ENCODE data around the gene E4F1. TPM values are rescaled to one million over a fixed set of nuclear protein-coding genes. Genes with fewer than 3 reads are reported as not detected.
A peak's percentile ranks its signal among the peaks of the same experiment; 100 is the strongest.

The E4F1 gene
- total and polyA plus RNA-seq, 10 of the 15 experiments (the other 5 are each of a cell fraction or from before 2014, with no cell fraction given), result 0.23 to 36.5 (median 14.5) TPM

DNA sequence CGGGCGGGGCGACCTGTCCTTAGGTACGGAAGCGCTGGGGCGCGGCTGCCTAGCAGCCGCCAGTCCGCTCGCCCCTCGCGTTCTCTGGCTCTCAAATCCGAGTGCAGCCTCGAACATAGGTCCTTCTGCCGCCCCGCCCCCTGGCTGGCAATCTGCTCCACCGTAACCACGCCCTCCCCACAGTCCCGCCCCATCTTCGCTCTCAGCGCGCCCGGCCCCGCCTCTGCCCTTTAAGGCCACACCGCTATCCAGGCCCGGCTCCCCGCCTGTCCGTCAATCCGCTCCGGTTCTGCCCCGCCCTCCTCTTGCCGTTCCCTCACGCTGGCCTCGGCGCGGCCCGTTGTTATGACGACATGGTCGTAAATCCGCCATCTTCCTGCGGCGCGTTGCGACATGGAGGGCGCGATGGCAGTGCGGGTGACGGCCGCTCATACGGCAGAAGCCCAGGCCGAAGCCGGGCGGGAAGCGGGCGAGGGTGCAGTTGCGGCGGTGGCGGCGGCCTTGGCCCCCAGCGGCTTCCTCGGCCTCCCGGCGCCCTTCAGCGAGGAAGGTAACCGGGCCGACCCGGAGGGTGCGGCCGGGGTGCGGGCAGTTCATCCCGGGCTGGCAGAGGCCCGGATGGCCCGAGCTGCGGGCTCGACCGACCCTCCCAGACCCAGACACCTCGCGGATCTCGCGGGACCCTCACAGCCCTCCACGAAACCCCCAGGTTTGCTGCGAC is at the start of gene E4F1 (continued):
- TF ChIP-seq, protein P1, sequence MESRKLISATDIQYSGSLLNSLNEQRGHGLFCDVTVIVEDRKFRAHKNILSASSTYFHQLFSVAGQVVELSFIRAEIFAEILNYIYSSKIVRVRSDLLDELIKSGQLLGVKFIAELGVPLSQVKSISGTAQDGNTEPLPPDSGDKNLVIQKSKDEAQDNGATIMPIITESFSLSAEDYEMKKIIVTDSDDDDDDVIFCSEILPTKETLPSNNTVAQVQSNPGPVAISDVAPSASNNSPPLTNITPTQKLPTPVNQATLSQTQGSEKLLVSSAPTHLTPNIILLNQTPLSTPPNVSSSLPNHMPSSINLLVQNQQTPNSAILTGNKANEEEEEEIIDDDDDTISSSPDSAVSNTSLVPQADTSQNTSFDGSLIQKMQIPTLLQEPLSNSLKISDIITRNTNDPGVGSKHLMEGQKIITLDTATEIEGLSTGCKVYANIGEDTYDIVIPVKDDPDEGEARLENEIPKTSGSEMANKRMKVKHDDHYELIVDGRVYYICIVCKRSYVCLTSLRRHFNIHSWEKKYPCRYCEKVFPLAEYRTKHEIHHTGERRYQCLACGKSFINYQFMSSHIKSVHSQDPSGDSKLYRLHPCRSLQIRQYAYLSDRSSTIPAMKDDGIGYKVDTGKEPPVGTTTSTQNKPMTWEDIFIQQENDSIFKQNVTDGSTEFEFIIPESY (IDR thresholded peaks at IDR 0.05), result no peak
- TF ChIP-seq IKZF2 (IDR thresholded peaks at IDR 0.05) (no peak), RB1 (IDR thresholded peaks at IDR 0.05; ENCODE audit: borderline replicate concordance) (peak; percentile 97), HCFC1 (IDR thresholded peaks at IDR 0.05; ENCODE audit: low read length) (peak; percentile 68), TCF7 (IDR thresholded peaks at IDR 0.05; ENCODE audit: borderline replicate concordance) (no peak), ZNF24 (IDR thresholded peaks at IDR 0.05) (no peak), CHD2 (IDR thresholded peaks at IDR 0.05; ENCODE audit: borderline replicate concordance, low read depth, low read length) (0 out of 2 replicates have a peak, but pooled peaks have one; percentile 7), ZNF217 (IDR thresholded peaks at IDR 0.05) (no peak), NFYA (IDR thresholded peaks at IDR 0.05; ENCODE audit: borderline replicate concordance, low read depth, low read length) (no peak), KAT2A (conservative IDR thresholded peaks at IDR 0.05; ENCODE audit: control insufficient read depth, low read depth, low read length) (no peak), RUNX3 (IDR thresholded peaks at IDR 0.05; ENCODE audit: low read length) (0 out of 2 replicates have a peak, but pooled peaks have one; percentile 42), GABPA (IDR thresholded peaks at IDR 0.05; ENCODE audit: low read depth) (no peak), HDAC6 (IDR thresholded peaks at IDR 0.05; ENCODE audit: unreplicated experiment) (no peak), BCL11A (IDR thresholded peaks at IDR 0.05; ENCODE audit: low read depth, low read length) (no peak), EP300 (IDR thresholded peaks at IDR 0.05; ENCODE audit: borderline replicate concordance in 1 of 2, control insufficient read depth in 1 of 2, low read depth in 2 of 2, low read length in 2 of 2) (peak in 1 of 2 experiments; percentile 41; a peak in 1 of 4 replicates), ZNF384 (IDR thresholded peaks at IDR 0.05; ENCODE audit: borderline replicate concordance, low read depth, low read length) (no peak), MXI1 (IDR thresholded peaks at IDR 0.05; ENCODE audit: low read depth, low read length) (peak; percentile 98), NR2C2 (IDR thresholded peaks at IDR 0.05; ENCODE audit: borderline replicate concordance, control insufficient read depth, insufficient read length, low read depth) (no peak), ZNF207 (IDR thresholded peaks at IDR 0.05; ENCODE audit: borderline replicate concordance) (no peak), ZBED1 (IDR thresholded peaks at IDR 0.05; ENCODE audit: borderline replicate concordance) (no peak), SRF (IDR thresholded peaks at IDR 0.05; ENCODE audit: low read depth in 2 of 2, low read length in 2 of 2) (peak; percentile 79 to 89; a peak in 3 of 4 replicates), BMI1 (IDR thresholded peaks at IDR 0.05; ENCODE audit: borderline replicate concordance) (peak; percentile 99), ZSCAN29 (IDR thresholded peaks at IDR 0.05) (no peak)
- TF ChIP-seq, protein P2, sequence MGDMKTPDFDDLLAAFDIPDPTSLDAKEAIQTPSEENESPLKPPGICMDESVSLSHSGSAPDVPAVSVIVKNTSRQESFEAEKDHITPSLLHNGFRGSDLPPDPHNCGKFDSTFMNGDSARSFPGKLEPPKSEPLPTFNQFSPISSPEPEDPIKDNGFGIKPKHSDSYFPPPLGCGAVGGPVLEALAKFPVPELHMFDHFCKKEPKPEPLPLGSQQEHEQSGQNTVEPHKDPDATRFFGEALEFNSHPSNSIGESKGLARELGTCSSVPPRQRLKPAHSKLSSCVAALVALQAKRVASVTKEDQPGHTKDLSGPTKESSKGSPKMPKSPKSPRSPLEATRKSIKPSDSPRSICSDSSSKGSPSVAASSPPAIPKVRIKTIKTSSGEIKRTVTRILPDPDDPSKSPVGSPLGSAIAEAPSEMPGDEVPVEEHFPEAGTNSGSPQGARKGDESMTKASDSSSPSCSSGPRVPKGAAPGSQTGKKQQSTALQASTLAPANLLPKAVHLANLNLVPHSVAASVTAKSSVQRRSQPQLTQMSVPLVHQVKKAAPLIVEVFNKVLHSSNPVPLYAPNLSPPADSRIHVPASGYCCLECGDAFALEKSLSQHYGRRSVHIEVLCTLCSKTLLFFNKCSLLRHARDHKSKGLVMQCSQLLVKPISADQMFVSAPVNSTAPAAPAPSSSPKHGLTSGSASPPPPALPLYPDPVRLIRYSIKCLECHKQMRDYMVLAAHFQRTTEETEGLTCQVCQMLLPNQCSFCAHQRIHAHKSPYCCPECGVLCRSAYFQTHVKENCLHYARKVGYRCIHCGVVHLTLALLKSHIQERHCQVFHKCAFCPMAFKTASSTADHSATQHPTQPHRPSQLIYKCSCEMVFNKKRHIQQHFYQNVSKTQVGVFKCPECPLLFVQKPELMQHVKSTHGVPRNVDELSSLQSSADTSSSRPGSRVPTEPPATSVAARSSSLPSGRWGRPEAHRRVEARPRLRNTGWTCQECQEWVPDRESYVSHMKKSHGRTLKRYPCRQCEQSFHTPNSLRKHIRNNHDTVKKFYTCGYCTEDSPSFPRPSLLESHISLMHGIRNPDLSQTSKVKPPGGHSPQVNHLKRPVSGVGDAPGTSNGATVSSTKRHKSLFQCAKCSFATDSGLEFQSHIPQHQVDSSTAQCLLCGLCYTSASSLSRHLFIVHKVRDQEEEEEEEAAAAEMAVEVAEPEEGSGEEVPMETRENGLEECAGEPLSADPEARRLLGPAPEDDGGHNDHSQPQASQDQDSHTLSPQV (IDR thresholded peaks at IDR 0.05), result no peak
- TF ChIP-seq, protein P3, sequence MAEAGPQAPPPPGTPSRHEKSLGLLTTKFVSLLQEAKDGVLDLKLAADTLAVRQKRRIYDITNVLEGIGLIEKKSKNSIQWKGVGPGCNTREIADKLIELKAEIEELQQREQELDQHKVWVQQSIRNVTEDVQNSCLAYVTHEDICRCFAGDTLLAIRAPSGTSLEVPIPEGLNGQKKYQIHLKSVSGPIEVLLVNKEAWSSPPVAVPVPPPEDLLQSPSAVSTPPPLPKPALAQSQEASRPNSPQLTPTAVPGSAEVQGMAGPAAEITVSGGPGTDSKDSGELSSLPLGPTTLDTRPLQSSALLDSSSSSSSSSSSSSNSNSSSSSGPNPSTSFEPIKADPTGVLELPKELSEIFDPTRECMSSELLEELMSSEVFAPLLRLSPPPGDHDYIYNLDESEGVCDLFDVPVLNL (IDR thresholded peaks at IDR 0.05; ENCODE audit: low read depth, low read length), result no peak
